ENCODE results near the gene MALRD1.

MALRD1 gene

GRCh38 chr10:19652750-19653149 is 604.1 kb downstream of the MALRD1 start:
- no peaks in the 10 kb centered on the region for H3K9me3 ChIP-seq (ENCODE audit: insufficient read depth, low read depth, low read length)
- no peaks in the 10 kb centered on the region for H3K27me3 ChIP-seq (ENCODE audit: insufficient read depth, low read length)
- no peak overlapping the region for H3K9ac ChIP-seq (ENCODE audit: low read depth, low read length)
- H3K36me3 ChIP-seq (ENCODE audit: insufficient read depth, low read length) = no peaks in the 10 kb centered on the region
- no peak overlapping the region for H3K4me3 ChIP-seq (ENCODE audit: low read length)
- H3K27ac ChIP-seq (ENCODE audit: low read depth, low read length) = no peak overlapping the region
- WGBS = 94% methylated on average over 1 of the region's 1 CpG
- H3K4me1 ChIP-seq (ENCODE audit: insufficient read depth, low read length) = no peaks in the 10 kb centered on the region

GRCh38 chr10:19653931-19654330 is 605.3 kb downstream of the MALRD1 start:
- H3K36me3 ChIP-seq (ENCODE audit: insufficient read depth, low read length) = no peaks in the 10 kb centered on the region
- no peak overlapping the region for H3K27ac ChIP-seq (ENCODE audit: low read depth, low read length)
- no peaks in the 10 kb centered on the region for H3K4me1 ChIP-seq (ENCODE audit: insufficient read depth, low read length)
- no peaks in the 10 kb centered on the region for H3K27me3 ChIP-seq (ENCODE audit: insufficient read depth, low read length)
- no peaks in the 10 kb centered on the region for H3K9me3 ChIP-seq (ENCODE audit: insufficient read depth, low read depth, low read length)
- WGBS = 94% methylated on average over 2 of the region's 2 CpGs
- no peak overlapping the region for H3K4me3 ChIP-seq (ENCODE audit: low read length)
- no peak overlapping the region for H3K9ac ChIP-seq (ENCODE audit: low read depth, low read length)

GRCh38 chr10:19654576-19654975 is 606.0 kb downstream of the MALRD1 start:
- Histone ChIP-seq H3K4me1 (ENCODE audit: insufficient read depth, low read length) (no peaks in the 10 kb centered on the region), H3K27ac (ENCODE audit: low read depth, low read length) (no peak overlapping the region), H3K36me3 (ENCODE audit: insufficient read depth, low read length) (no peaks in the 10 kb centered on the region), H3K4me3 (ENCODE audit: low read length) (no peak overlapping the region), H3K9ac (ENCODE audit: low read depth, low read length) (no peak overlapping the region), H3K9me3 (ENCODE audit: insufficient read depth, low read depth, low read length) (no peaks in the 10 kb centered on the region), H3K27me3 (ENCODE audit: insufficient read depth, low read length) (no peaks in the 10 kb centered on the region)
- WGBS = 81% methylated on average over 1 of the region's 3 CpGs

GRCh38 chr10:19656420-19657042 is 607.9 kb downstream of the MALRD1 start:
- H3K36me3 ChIP-seq (ENCODE audit: insufficient read depth, low read length) = no peaks in the 10 kb centered on the region
- no peak overlapping the region for H3K27ac ChIP-seq (ENCODE audit: low read depth, low read length)
- no peaks in the 10 kb centered on the region for H3K9me3 ChIP-seq (ENCODE audit: insufficient read depth, low read depth, low read length)
- no peak overlapping the region for H3K4me3 ChIP-seq (ENCODE audit: low read length)
- H3K27me3 ChIP-seq (ENCODE audit: insufficient read depth, low read length) = no peaks in the 10 kb centered on the region
- no peak overlapping the region for H3K9ac ChIP-seq (ENCODE audit: low read depth, low read length)
- H3K4me1 ChIP-seq (ENCODE audit: insufficient read depth, low read length) = no peaks in the 10 kb centered on the region
- 100% methylated on average over 1 of the region's 3 CpGs for WGBS

GRCh38 chr10:19658131-19658530 is 609.5 kb downstream of the MALRD1 start:
- 92% methylated on average over 3 of the region's 3 CpGs for WGBS
- H3K36me3 ChIP-seq (ENCODE audit: insufficient read depth, low read length) = no peaks in the 10 kb centered on the region

GRCh38 chr10:19658622-19659233 is 610.1 kb downstream of the MALRD1 start:
- H3K27me3 ChIP-seq (ENCODE audit: insufficient read depth, low read length) = no peaks in the 10 kb centered on the region
- H3K4me1 ChIP-seq (ENCODE audit: insufficient read depth, low read length) = no peaks in the 10 kb centered on the region
- no peak overlapping the region for H3K4me3 ChIP-seq (ENCODE audit: low read length)
- no peaks in the 10 kb centered on the region for H3K36me3 ChIP-seq (ENCODE audit: insufficient read depth, low read length)
- WGBS = 92% methylated on average over 5 of the region's 5 CpGs
- no peak overlapping the region for H3K27ac ChIP-seq (ENCODE audit: low read depth, low read length)
- no peak overlapping the region for H3K9ac ChIP-seq (ENCODE audit: low read depth, low read length)
- H3K9me3 ChIP-seq (ENCODE audit: insufficient read depth, low read depth, low read length) = no peaks in the 10 kb centered on the region

More at GRCh38 chr10:19658131-19658530, 609.5 kb downstream of the MALRD1 start:
- Histone ChIP-seq H3K9me3 (ENCODE audit: insufficient read depth, low read depth, low read length) (no peaks in the 10 kb centered on the region), H3K27ac (ENCODE audit: low read depth, low read length) (no peak overlapping the region), H3K9ac (ENCODE audit: low read depth, low read length) (no peak overlapping the region), H3K27me3 (ENCODE audit: insufficient read depth, low read length) (no peaks in the 10 kb centered on the region), H3K4me3 (ENCODE audit: low read length) (no peak overlapping the region), H3K4me1 (ENCODE audit: insufficient read depth, low read length) (no peaks in the 10 kb centered on the region)

- H3K4me3 ChIP-seq (ENCODE audit: low read length) = no peak overlapping the region
- H3K9ac ChIP-seq (ENCODE audit: low read depth, low read length) = no peak overlapping the region
- H3K4me1 ChIP-seq (ENCODE audit: insufficient read depth, low read length) = 0 out of 2 replicates have a peak, but pooled peaks cover 2% of the 10 kb centered on the region
- no peak overlapping the region for H3K27ac ChIP-seq (ENCODE audit: low read depth, low read length)
- no peaks in the 10 kb centered on the region for H3K36me3 ChIP-seq (ENCODE audit: insufficient read depth, low read length)
- no peaks in the 10 kb centered on the region for H3K9me3 ChIP-seq (ENCODE audit: insufficient read depth, low read depth, low read length)
- H3K27me3 ChIP-seq (ENCODE audit: insufficient read depth, low read length) = no peaks in the 10 kb centered on the region
- WGBS = 92% methylated on average over 4 of the region's 4 CpGs
Measured at GRCh38 chr10:19659920-19660655, 611.5 kb downstream of the MALRD1 start.

- no peak overlapping the region for H3K9ac ChIP-seq (ENCODE audit: low read depth, low read length)
- H3K9me3 ChIP-seq (ENCODE audit: insufficient read depth, low read depth, low read length) = no peaks in the 10 kb centered on the region
- WGBS = 100% methylated on average over 1 of the region's 1 CpG
Measured at GRCh38 chr10:19663344-19663743, 614.7 kb downstream of the MALRD1 start.

GRCh38 chr10:19668116-19668515 is 619.5 kb downstream of the MALRD1 start:
- H3K27ac ChIP-seq (ENCODE audit: low read depth, low read length) = no peak overlapping the region
- H3K9me3 ChIP-seq (ENCODE audit: insufficient read depth, low read depth, low read length) = no peaks in the 10 kb centered on the region
- H3K36me3 ChIP-seq (ENCODE audit: insufficient read depth, low read length) = no peaks in the 10 kb centered on the region
- WGBS = 97% methylated on average over 5 of the region's 5 CpGs
- no peak overlapping the region for H3K4me3 ChIP-seq (ENCODE audit: low read length)
- 0 out of 2 replicates have a peak, but pooled peaks cover 2% of the 10 kb centered on the region for H3K4me1 ChIP-seq (ENCODE audit: insufficient read depth, low read length)
- no peak overlapping the region for H3K9ac ChIP-seq (ENCODE audit: low read depth, low read length)
- no peaks in the 10 kb centered on the region for H3K27me3 ChIP-seq (ENCODE audit: insufficient read depth, low read length)

More at GRCh38 chr10:19663344-19663743, 614.7 kb downstream of the MALRD1 start:
- Histone ChIP-seq H3K27me3 (ENCODE audit: insufficient read depth, low read length) (no peaks in the 10 kb centered on the region), H3K36me3 (ENCODE audit: insufficient read depth, low read length) (no peaks in the 10 kb centered on the region), H3K4me1 (ENCODE audit: insufficient read depth, low read length) (0 out of 2 replicates have a peak, but pooled peaks cover 2% of the 10 kb centered on the region), H3K27ac (ENCODE audit: low read depth, low read length) (no peak overlapping the region), H3K4me3 (ENCODE audit: low read length) (no peak overlapping the region)

GRCh38 chr10:19676063-19676462 is 627.5 kb downstream of the MALRD1 start:
- Histone ChIP-seq H3K36me3 (ENCODE audit: insufficient read depth, low read length) (no peaks in the 10 kb centered on the region), H3K4me3 (ENCODE audit: low read length) (no peak overlapping the region), H3K27ac (ENCODE audit: low read depth, low read length) (no peak overlapping the region), H3K27me3 (ENCODE audit: insufficient read depth, low read length) (no peaks in the 10 kb centered on the region), H3K9me3 (ENCODE audit: insufficient read depth, low read depth, low read length) (no peaks in the 10 kb centered on the region), H3K9ac (ENCODE audit: low read depth, low read length) (no peak overlapping the region), H3K4me1 (ENCODE audit: insufficient read depth, low read length) (no peaks in the 10 kb centered on the region)
- WGBS = 94% methylated on average over 4 of the region's 4 CpGs

GRCh38 chr10:19683356-19683755 is 634.8 kb downstream of the MALRD1 start:
- no peak overlapping the region for H3K4me3 ChIP-seq (ENCODE audit: low read length)
- WGBS = 96% methylated on average over 3 of the region's 3 CpGs
- no peaks in the 10 kb centered on the region for H3K4me1 ChIP-seq (ENCODE audit: insufficient read depth, low read length)
- H3K27me3 ChIP-seq (ENCODE audit: insufficient read depth, low read length) = no peaks in the 10 kb centered on the region
- no peaks in the 10 kb centered on the region for H3K36me3 ChIP-seq (ENCODE audit: insufficient read depth, low read length)
- H3K9ac ChIP-seq (ENCODE audit: low read depth, low read length) = no peak overlapping the region
- no peaks in the 10 kb centered on the region for H3K9me3 ChIP-seq (ENCODE audit: insufficient read depth, low read depth, low read length)
- H3K27ac ChIP-seq (ENCODE audit: low read depth, low read length) = no peak overlapping the region
